CD14-positive monocyte (primary cell): Measurements from ENCODE around the gene ZC3H8. TPM values are rescaled to one million over a fixed set of nuclear protein-coding genes. Genes with fewer than 3 reads are reported as not detected.

Experiments
- DNase-seq, 3 donors: peaks; one replicate each; pipeline ENCODE4 v3.0.0-alpha.2; 2011 to 2022
- H2AFZ ChIP-seq: 2 replicates; pipeline ENCODE4 v1.6.0; 2012; ENCODE audit warnings: mild to moderate bottlenecking, low read depth, low read length, inconsistent platforms; ENCODE audit not compliant: insufficient read depth, poor library complexity, severe bottlenecking
- H3K27ac ChIP-seq, 2 donors: 1 replicate in 1 of 2; 2 replicates in 1 of 2; pipeline ENCODE4 v1.5.1; 2012 to 2013; ENCODE audit warnings: low read length in 2 of 2, control low read depth in 1 of 2, inconsistent platforms in 1 of 2, low read depth in 1 of 2, mild to moderate bottlenecking in 1 of 2
- H3K27me3 ChIP-seq, 2 donors: one replicate each; pipeline versions ENCODE4 v1.6.0 to v1.6.1; 2011 to 2013; ENCODE audit warnings: low read length in 2 of 2; ENCODE audit not compliant: control insufficient read depth in 2 of 2, insufficient read depth in 2 of 2
- H3K36me3 ChIP-seq, 2 donors: replicated peaks in 1 of 2; 1 replicate in 1 of 2; 2 replicates in 1 of 2; pipeline versions ENCODE4 v1.5.1 to v1.6.1; 2012 to 2013; ENCODE audit warnings: low read length in 2 of 2, control low read depth in 1 of 2, inconsistent platforms in 1 of 2, mild to moderate bottlenecking in 1 of 2; ENCODE audit not compliant: insufficient read depth in 2 of 2, control insufficient read depth in 1 of 2
- H3K4me1 ChIP-seq, 2 donors: 1 replicate in 1 of 2; 2 replicates in 1 of 2; pipeline versions ENCODE4 v1.5.1 to v1.6.1; 2012 to 2013; ENCODE audit warnings: low read length in 2 of 2, control low read depth in 1 of 2, inconsistent platforms in 1 of 2, mild to moderate bottlenecking in 1 of 2, moderate library complexity in 1 of 2; ENCODE audit not compliant: insufficient read depth in 2 of 2, control insufficient read depth in 1 of 2
- H3K4me2 ChIP-seq: replicated peaks from 2 replicates; pipeline ENCODE3; 2012; ENCODE audit warnings: low read length, moderate library complexity, mild to moderate bottlenecking; ENCODE audit not compliant: poor library complexity, severe bottlenecking; ENCODE audit errors: extremely low read depth
- H3K4me3 ChIP-seq, 3 experiments: fragments of 200-600 bp in 1 of 3; sonication (generic) in 1 of 3; replicated peaks in 1 of 3; 1 replicate in 2 of 3; 2 replicates in 1 of 3; pipeline ENCODE4 v1.5.1; 2011 to 2013; ENCODE audit warnings: low read length in 3 of 3, mild to moderate bottlenecking in 3 of 3, control low read depth in 2 of 3, low read depth in 2 of 3, inconsistent platforms in 1 of 3, moderate library complexity in 1 of 3
- H3K79me2 ChIP-seq: 2 replicates; pipeline ENCODE4 v1.6.0; 2012; ENCODE audit warnings: mild to moderate bottlenecking, control low read depth, inconsistent platforms, low read length, moderate library complexity; ENCODE audit not compliant: insufficient read depth
- H3K9ac ChIP-seq: 2 replicates; pipeline ENCODE4 v1.6.0; 2017; ENCODE audit warnings: low read length, mild to moderate bottlenecking; ENCODE audit not compliant: insufficient read depth, poor library complexity, severe bottlenecking
- H3K9me3 ChIP-seq, 2 donors: replicated peaks in 1 of 2; 1 replicate in 1 of 2; 2 replicates in 1 of 2; pipeline versions ENCODE4 v1.5.1 to v1.6.1; 2012 to 2013; ENCODE audit warnings: low read length in 2 of 2, control low read depth in 1 of 2; ENCODE audit not compliant: control insufficient read depth in 1 of 2, insufficient read depth in 1 of 2
- H4K20me1 ChIP-seq: 2 replicates; pipeline ENCODE4 v1.6.0; 2012; ENCODE audit warnings: mild to moderate bottlenecking, low read length, control low read depth, moderate library complexity; ENCODE audit not compliant: insufficient read depth
- H3K27ac Mint-ChIP-seq, 7 donors: one replicate each; pipeline ENCODE4 v1.8.0; 2020; ENCODE audit warnings: mild to moderate bottlenecking in 7 of 7, mixed read lengths in 7 of 7, moderate library complexity in 6 of 7, inconsistent platforms in 2 of 7
- H3K27me3 Mint-ChIP-seq, 3 donors: one replicate each; pipeline ENCODE4 v1.8.0; 2021 to 2022; ENCODE audit warnings: low read depth in 3 of 3, mild to moderate bottlenecking in 3 of 3, mixed read lengths in 3 of 3, moderate library complexity in 3 of 3, inconsistent platforms in 1 of 3
- H3K36me3 Mint-ChIP-seq, 2 donors: one replicate each; pipeline ENCODE4 v1.8.0; 2020; ENCODE audit warnings: mixed read lengths in 2 of 2, inconsistent platforms in 1 of 2, mild to moderate bottlenecking in 1 of 2
- H3K4me1 Mint-ChIP-seq: one replicate; pipeline ENCODE4 v1.8.0; 2020; ENCODE audit warnings: mild to moderate bottlenecking, mixed read lengths
- H3K4me3 Mint-ChIP-seq, 2 donors: one replicate each; pipeline ENCODE4 v1.8.0; 2020; ENCODE audit warnings: mild to moderate bottlenecking in 2 of 2, mixed read lengths in 2 of 2, moderate library complexity in 1 of 2
- H3K9me3 Mint-ChIP-seq, 7 donors: one replicate each; pipeline ENCODE4 v1.8.0; 2020 to 2022; ENCODE audit warnings: mixed read lengths in 7 of 7, mild to moderate bottlenecking in 6 of 7, moderate library complexity in 6 of 7, inconsistent platforms in 2 of 7
- CTCF ChIP-seq: fragments of 200-600 bp; IDR thresholded peaks from one replicate; pipeline ENCODE4 v1.8.0; 2022; ENCODE audit warnings: antibody characterized with exemption, mild to moderate bottlenecking
- WGBS: methylation state at CpG from one replicate; pipeline ENCODE4 v1.1.5; 2013; ENCODE audit warnings: missing lambda C conversion rate; ENCODE audit not compliant: insufficient coverage; 5-methylcytosine and 5-hydroxymethylcytosine counted together
- intact Hi-C, 2 donors: fragments of 100-400 bp; cut with micrococcal nuclease; formaldehyde crosslinking; loops; one replicate each; pipeline versions ENCODE4 v1.15.0 to v1.15.1; 2023
- polyA plus RNA-seq, 3 donors: library from polyadenylated mRNA; depleted of rRNA in 1 of 3; unstranded in 2 of 3; stranded (reverse) in 1 of 3; fragments of 300-500 nt in 2 of 3; fragments of >200 nt in 1 of 3; fragmentation: Illumina TruSeq in 2 of 3; gene quantifications; 1 replicate in 2 of 3; 2 replicates in 1 of 3; pipeline ENCODE4 v1.2.3, GENCODE V29; 2012 to 2021

Gene ZC3H8
- polyA plus RNA-seq, 3 donors, result 2.3 to 6.9 (median 2.3) TPM

GRCh38 chr2:112296407-112296806 is 41.6 kb upstream of the ZC3H8 start:
- Histone ChIP-seq H3K36me3 (peaks cover 0 to 9% of the 10 kb centered on the region in 2 donors), H3K79me2 (no peaks in the 10 kb centered on the region), H4K20me1 (no peaks in the 10 kb centered on the region), H3K9me3 (no peaks in the 10 kb centered on the region), H3K4me2 (no peak overlapping the region), H3K4me3 (no peak overlapping the region), H3K9ac (no peak overlapping the region), H3K4me1 (no peaks in the 10 kb centered on the region), H3K27ac (no peak overlapping the region), H3K27me3 (no peaks in the 10 kb centered on the region), H2AFZ (no peak overlapping the region)
- Mint-ChIP-seq H3K4me3 (no peak overlapping the region), H3K27ac (no peak overlapping the region), H3K9me3 (no peaks in the 10 kb centered on the region), H3K27me3 (no peaks in the 10 kb centered on the region), H3K4me1 (no peaks in the 10 kb centered on the region), H3K36me3 (peaks cover 10 to 16% of the 10 kb centered on the region in 2 donors)
- TF ChIP-seq CTCF, result no peak
- intact Hi-C loops, result no loop called here
- DNase-seq, result no peak
- whole genome bisulfite sequencing, result no CpG with 5 or more reads among the region's 2 CpGs

GRCh38 chr2:112295407-112296078 is 40.7 kb upstream of the ZC3H8 start:
- intact Hi-C loops, result no loop called here
- Histone ChIP-seq H3K4me3 (no peak overlapping the region), H2AFZ (no peak overlapping the region), H3K4me1 (no peaks in the 10 kb centered on the region), H3K27me3 (no peaks in the 10 kb centered on the region), H4K20me1 (no peaks in the 10 kb centered on the region), H3K36me3 (peaks cover 0 to 2% of the 10 kb centered on the region in 2 donors), H3K27ac (no peak overlapping the region), H3K4me2 (no peak overlapping the region), H3K9me3 (no peaks in the 10 kb centered on the region), H3K79me2 (no peaks in the 10 kb centered on the region), H3K9ac (no peak overlapping the region)
- DNase-seq, result no peak
- no peaks in the 10 kb centered on the region for H3K9me3 Mint-ChIP-seq
- no peaks in the 10 kb centered on the region for H3K4me1 Mint-ChIP-seq
- no peak for TF ChIP-seq CTCF
- no peak overlapping the region for H3K27ac Mint-ChIP-seq
- H3K4me3 Mint-ChIP-seq, result no peak overlapping the region
- H3K36me3 Mint-ChIP-seq, result peaks cover 3 to 8% of the 10 kb centered on the region in 2 donors
- H3K27me3 Mint-ChIP-seq, result no peaks in the 10 kb centered on the region
- no CpG with 5 or more reads among the region's 5 CpGs for WGBS
